Measurements from ENCODE around the gene KRTAP10-3.

GRCh38 chr21:44569861-44570517, 11.4 kb upstream of the KRTAP10-3 start:
- no peak for TF ChIP-seq CTCF (conservative IDR thresholded peaks at IDR 0.05; ENCODE audit: low read depth in 2 of 2)
- TF ChIP-seq POLR2AphosphoS5 (IDR thresholded peaks at IDR 0.05; ENCODE audit: low read depth) = no peak
- no peak for TF ChIP-seq EZH2 (IDR thresholded peaks at IDR 0.05; ENCODE audit: low read depth, unreplicated experiment)
- TF ChIP-seq REST (IDR thresholded peaks at IDR 0.05; ENCODE audit: unreplicated experiment) = no peak
- TF ChIP-seq JUNB (IDR thresholded peaks at IDR 0.05; ENCODE audit: unreplicated experiment) = no peak
- TF ChIP-seq EZH2phosphoT487 (IDR thresholded peaks at IDR 0.05; ENCODE audit: unreplicated experiment) = no peak
- TF ChIP-seq ETS1 (IDR thresholded peaks at IDR 0.05) = no peak
- TF ChIP-seq NANOG (IDR thresholded peaks at IDR 0.05; ENCODE audit: borderline replicate concordance) = no peak
- TF ChIP-seq ZNF114 (CRISPR knock-in tag; IDR thresholded peaks at IDR 0.05) = no peak
- TF ChIP-seq STAT1 (IDR thresholded peaks at IDR 0.05; ENCODE audit: unreplicated experiment) = no peak
- TF ChIP-seq CREB1 (CRISPR knock-in tag; IDR thresholded peaks at IDR 0.05; ENCODE audit: low read depth) = no peak
- TF ChIP-seq ZNF331 (CRISPR knock-in tag; IDR thresholded peaks at IDR 0.05; ENCODE audit: low read depth) = no peak
- TF ChIP-seq, protein P1, sequence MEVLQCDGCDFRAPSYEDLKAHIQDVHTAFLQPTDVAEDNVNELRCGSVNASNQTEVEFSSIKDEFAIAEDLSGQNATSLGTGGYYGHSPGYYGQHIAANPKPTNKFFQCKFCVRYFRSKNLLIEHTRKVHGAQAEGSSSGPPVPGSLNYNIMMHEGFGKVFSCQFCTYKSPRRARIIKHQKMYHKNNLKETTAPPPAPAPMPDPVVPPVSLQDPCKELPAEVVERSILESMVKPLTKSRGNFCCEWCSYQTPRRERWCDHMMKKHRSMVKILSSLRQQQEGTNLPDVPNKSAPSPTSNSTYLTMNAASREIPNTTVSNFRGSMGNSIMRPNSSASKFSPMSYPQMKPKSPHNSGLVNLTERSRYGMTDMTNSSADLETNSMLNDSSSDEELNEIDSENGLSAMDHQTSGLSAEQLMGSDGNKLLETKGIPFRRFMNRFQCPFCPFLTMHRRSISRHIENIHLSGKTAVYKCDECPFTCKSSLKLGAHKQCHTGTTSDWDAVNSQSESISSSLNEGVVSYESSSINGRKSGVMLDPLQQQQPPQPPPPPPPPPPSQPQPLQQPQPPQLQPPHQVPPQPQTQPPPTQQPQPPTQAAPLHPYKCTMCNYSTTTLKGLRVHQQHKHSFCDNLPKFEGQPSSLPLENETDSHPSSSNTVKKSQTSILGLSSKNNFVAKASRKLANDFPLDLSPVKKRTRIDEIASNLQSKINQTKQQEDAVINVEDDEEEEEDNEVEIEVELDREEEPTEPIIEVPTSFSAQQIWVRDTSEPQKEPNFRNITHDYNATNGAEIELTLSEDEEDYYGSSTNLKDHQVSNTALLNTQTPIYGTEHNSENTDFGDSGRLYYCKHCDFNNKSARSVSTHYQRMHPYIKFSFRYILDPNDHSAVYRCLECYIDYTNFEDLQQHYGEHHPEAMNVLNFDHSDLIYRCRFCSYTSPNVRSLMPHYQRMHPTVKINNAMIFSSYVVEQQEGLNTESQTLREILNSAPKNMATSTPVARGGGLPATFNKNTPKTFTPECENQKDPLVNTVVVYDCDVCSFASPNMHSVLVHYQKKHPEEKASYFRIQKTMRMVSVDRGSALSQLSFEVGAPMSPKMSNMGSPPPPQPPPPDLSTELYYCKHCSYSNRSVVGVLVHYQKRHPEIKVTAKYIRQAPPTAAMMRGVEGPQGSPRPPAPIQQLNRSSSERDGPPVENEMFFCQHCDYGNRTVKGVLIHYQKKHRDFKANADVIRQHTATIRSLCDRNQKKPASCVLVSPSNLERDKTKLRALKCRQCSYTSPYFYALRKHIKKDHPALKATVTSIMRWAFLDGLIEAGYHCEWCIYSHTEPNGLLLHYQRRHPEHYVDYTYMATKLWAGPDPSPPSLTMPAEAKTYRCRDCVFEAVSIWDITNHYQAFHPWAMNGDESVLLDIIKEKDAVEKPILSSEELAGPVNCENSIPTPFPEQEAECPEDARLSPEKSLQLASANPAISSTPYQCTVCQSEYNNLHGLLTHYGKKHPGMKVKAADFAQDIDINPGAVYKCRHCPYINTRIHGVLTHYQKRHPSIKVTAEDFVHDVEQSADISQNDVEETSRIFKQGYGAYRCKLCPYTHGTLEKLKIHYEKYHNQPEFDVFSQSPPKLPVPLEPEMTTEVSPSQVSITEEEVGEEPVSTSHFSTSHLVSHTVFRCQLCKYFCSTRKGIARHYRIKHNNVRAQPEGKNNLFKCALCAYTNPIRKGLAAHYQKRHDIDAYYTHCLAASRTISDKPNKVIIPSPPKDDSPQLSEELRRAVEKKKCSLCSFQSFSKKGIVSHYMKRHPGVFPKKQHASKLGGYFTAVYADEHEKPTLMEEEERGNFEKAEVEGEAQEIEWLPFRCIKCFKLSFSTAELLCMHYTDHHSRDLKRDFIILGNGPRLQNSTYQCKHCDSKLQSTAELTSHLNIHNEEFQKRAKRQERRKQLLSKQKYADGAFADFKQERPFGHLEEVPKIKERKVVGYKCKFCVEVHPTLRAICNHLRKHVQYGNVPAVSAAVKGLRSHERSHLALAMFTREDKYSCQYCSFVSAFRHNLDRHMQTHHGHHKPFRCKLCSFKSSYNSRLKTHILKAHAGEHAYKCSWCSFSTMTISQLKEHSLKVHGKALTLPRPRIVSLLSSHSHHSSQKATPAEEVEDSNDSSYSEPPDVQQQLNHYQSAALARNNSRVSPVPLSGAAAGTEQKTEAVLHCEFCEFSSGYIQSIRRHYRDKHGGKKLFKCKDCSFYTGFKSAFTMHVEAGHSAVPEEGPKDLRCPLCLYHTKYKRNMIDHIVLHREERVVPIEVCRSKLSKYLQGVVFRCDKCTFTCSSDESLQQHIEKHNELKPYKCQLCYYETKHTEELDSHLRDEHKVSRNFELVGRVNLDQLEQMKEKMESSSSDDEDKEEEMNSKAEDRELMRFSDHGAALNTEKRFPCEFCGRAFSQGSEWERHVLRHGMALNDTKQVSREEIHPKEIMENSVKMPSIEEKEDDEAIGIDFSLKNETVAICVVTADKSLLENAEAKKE (CRISPR knock-in tag; IDR thresholded peaks at IDR 0.05) = no peak

Data from GM23338 (cell line).